VCaP (cell line): ENCODE results near the gene NUDT16L1.

Experiments
- H3K27ac ChIP-seq: fragments of 450-650 bp; 2 replicates; pipeline ENCODE4 v1.5.1; 2017
- TF ChIP-seq, protein P1 (sequence below): fragments of 450-650 bp; conservative IDR thresholded peaks from 2 replicates; pipeline ENCODE4 v1.5.1; 2017; ENCODE audit warnings: mild to moderate bottlenecking, moderate library complexity

Gene NUDT16L1

DNA sequence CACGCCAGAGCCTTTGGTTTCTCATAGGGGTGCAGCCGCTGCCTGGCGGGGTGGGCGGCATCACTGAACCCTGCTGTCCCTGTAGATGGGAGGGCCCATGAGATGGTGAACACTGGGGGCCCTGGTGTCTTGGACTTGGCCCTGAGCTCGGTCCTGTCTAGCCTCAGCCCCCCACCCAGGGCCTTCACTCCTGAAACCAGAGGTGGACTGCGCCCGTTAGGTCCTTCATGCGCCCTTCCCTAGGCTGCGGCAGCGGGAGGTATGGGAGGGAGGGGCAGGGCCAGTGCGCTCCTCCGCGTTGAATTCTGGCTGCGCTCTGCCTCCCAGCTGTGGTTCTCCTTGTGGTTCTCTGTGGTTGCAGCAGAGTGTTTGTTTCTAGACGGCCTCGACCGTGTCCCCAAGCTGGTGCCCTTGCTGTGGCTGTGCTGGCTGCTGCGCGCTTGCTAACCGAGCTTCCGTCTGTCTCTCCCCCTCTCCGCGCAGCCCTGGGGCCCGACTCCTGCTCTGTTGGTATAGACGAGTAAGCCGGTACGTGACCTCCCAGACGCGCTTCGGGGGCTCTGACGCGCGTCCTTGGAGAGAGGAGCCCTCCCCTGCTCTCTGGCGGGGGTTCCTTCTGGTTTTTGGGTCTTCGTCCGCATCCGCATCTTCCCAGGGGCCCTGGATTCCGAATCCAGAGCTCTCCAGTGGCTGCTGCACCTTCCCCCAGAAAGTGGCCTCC lies 7.4 kb upstream of the NUDT16L1 start:
- TF ChIP-seq, protein P1, sequence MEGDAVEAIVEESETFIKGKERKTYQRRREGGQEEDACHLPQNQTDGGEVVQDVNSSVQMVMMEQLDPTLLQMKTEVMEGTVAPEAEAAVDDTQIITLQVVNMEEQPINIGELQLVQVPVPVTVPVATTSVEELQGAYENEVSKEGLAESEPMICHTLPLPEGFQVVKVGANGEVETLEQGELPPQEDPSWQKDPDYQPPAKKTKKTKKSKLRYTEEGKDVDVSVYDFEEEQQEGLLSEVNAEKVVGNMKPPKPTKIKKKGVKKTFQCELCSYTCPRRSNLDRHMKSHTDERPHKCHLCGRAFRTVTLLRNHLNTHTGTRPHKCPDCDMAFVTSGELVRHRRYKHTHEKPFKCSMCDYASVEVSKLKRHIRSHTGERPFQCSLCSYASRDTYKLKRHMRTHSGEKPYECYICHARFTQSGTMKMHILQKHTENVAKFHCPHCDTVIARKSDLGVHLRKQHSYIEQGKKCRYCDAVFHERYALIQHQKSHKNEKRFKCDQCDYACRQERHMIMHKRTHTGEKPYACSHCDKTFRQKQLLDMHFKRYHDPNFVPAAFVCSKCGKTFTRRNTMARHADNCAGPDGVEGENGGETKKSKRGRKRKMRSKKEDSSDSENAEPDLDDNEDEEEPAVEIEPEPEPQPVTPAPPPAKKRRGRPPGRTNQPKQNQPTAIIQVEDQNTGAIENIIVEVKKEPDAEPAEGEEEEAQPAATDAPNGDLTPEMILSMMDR: no peak

DNA sequence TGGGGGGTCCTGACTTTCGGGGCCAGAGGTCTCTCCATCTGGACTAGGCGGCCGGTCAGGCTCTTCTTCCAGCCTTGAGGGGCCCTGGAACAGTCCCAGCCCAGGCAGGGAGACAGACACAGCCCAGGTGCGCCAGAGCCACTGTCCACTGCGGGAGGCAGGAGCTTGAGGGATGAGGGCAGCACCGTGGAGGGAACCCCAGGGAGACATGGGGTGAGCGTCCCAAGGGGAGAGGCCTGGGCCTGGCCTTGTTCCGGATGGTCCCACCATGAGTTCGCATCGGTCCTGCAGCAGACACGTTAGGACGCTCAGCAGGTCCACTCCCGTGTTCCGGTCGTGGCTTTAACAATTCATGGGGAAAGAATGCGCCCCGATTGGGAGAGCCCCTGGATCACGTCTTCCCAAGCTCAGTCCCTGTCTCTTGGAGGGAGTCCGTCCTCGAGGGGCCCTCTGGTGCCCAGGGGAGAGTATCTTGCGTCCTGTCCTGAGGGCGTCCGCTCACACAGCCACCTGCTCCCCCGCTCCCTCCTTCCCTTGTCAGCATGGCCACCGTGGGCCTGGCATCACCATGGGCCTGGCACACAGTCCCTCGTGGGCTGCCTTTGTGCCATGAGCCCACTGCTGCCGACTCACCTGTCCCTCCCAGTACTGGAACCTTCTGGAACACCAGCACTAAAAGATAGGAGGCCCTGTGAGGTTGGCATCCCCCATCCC lies 6.7 kb upstream of the NUDT16L1 start:
- no peak overlapping the region for H3K27ac ChIP-seq
- TF ChIP-seq, protein P1: no peak

More for the DNA sequence above, 7.4 kb upstream of the NUDT16L1 start:
- no peak overlapping the region for H3K27ac ChIP-seq

DNA sequence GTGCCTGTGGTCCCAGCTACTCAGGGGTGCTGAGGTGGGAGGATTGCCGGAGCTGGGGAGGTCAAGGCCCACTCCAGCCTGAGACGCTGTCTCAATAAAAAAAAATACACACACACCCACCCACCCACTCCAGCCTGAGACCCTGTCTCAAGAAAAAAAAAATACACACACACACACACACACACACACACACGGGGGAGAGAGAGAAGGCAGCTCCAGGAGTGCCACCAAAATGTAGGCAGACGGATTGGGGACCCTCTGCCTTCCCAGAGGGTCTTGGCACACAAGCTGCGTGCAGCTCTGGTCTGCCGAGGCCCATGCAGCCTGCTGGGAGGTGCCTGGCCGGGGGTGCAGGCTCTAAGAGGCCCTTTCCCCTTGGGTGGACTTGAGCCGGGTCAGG lies 5.9 kb upstream of the NUDT16L1 start:
- H3K27ac ChIP-seq: no peak overlapping the region
- TF ChIP-seq, protein P1: no peak

DNA sequence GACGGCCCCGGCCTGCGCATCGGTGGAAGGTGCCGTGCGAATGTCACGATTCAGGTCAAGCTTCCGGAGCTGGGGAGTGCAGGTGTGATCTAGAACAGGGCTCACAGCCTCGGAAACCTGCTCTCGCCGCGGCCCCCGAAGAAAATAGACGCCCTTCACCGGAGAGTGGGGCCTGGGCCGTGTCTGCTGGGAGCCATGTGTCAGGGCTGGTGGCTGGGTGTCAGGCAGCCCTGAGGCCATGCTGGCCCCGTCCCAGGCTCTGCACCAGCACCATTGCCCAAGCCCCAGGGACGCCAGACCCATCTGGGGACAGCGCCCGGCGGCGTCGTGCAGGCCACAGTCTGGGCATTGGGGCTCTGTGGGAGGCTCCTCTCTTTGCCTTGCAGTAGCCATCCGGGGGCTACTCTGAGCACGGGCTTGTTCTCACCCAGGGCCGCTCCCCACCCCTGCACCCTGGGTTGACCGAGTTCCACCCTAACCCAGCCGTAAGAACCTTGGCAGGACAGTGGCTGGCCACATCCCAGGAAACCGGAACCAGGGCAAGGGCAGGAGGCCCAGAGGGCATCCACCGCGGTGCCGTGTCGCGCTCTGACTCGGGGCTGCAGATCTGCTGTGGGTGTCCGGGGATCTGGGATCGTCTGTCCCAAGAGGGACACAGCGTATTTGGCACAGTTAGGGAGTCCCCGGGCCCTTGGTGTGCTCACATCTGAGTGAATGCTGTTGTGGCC lies 5.3 kb upstream of the NUDT16L1 start:
- no peak overlapping the region for H3K27ac ChIP-seq
- TF ChIP-seq, protein P1: no peak

DNA sequence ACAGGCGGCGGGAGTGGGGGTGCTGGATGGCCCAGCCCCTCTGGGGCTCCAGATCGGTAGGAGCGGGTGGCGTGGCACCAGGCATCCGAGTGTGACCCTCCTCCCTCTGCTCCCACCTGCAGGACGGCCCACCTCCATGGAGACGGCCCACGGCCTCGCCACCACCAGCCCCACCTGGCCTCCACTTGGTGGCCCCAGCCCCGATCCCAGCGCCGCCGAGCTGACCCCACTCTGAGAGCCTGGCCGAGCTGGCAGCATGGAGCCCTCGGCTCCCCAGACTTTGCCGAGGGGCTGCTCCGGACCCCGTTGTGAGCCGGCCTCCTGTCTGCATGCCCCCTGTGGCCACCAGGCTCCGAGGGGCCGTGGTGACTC lies 4.7 kb upstream of the NUDT16L1 start:
- TF ChIP-seq, protein P1: no peak
- H3K27ac ChIP-seq: no peak overlapping the region

DNA sequence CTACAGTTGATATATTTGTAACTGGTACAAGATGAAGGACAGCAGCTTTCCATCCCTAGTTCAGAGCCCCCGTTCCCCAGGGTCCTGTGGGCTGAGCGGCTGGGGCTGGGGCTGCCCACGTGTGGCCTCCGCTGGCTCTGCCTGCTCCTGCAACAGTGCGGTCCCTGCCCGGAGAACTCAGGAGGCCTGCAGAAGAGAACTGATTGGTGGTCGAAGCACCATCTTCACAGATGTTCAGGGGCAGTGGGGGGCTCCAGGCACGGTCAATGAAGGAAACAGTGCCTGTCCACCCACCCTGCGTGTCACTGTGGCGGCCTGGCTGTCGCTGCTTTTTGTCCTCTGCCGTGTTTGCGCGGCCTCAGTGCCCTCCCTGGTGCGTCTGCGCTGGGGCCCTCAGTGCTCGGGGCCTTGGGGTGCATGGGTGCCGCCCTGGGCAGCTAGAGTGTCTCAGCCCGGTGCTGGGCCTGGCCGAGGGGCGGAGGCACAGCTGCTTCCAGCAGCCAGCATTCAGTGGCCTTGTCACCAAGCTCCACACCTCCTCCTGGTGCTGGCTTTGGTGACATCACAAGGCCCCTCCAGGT lies 4.2 kb upstream of the NUDT16L1 start:
- no peak overlapping the region for H3K27ac ChIP-seq

More for the DNA sequence above, 4.2 kb upstream of the NUDT16L1 start:
- TF ChIP-seq, protein P1: no peak
